ENCODE measurements around the gene AUTS2. TPM values are rescaled to one million over a fixed set of nuclear protein-coding genes. Genes with fewer than 3 reads are reported as not detected.

AUTS2 gene
- polyA plus RNA-seq, 3 donors, result 3.1 to 8.3 (median 7.9) TPM

DNA sequence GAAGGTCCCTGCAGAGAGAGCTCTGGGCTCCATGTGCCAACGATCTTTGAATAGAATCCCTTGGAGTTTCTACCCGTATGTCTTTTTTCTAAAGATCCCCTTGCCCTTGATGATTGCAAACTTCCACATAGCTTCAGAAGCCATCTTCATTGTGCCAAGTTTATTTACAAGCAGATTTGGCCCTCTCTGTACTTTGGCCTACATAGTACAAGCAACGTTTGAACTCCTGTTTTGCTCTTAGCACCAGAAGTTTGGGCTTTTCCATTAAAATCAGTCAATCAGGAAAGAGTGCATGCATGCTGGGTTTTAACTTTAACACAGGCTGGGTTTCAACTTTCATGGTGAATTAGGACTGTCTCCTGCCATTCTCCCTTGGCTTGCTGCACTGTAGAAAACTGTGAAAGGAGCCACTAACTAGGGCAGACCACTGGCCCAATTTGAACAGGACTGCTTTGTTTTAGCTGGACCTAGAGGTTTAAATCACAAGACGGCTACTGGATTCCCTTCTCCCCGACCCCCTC is 976.1 kb downstream of the AUTS2 start:
- 82 to 91% (median 90%) methylated on average over 5 of the region's 5 CpGs for WGBS, 3 donors
- H3K27ac ChIP-seq (ENCODE audit: low read depth, low read length), result no peak overlapping the region

DNA sequence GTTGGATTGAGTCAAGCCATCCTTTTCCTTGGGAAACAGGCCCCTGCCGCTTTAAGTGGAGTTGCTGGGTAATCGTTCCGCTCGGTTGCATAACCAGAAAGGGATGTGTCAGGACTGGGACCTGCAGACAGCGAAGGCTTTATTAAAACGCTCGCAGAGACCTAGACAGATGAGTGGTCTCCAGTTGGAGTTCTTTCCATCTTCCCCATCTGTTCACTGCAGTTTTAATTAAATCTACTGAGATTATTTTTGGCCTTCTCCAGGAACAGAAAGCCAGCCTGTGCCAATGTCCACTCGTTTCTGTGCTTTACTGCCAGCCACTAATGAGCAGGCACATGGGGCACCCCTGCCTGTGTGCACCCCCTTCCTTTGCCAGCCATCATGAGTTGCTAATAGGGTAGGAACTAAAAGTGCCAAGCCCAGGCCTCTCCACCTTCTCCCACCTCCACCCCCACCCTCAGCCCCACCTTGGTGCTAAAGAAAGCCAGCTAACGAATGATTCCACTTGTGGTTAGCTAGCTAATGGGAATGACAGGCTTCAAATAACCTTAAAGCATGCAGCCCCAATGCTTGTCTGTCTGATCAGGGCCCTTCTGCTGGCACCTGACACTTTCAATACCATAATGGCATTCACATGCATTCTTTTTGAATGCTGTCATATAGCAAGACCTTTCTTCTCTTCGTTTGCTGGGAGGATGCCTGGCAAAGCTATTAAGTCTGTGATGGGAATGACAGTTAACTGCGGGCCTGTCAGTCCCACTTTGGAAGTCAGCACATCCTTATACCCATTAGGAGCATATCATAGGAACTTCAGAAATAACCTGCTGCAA is 976.9 kb downstream of the AUTS2 start:
- H3K27ac ChIP-seq (ENCODE audit: low read depth, low read length), result no peak overlapping the region
- 72 to 82% (median 76%) methylated on average over 11 of the region's 11 CpGs for WGBS, 3 donors

DNA sequence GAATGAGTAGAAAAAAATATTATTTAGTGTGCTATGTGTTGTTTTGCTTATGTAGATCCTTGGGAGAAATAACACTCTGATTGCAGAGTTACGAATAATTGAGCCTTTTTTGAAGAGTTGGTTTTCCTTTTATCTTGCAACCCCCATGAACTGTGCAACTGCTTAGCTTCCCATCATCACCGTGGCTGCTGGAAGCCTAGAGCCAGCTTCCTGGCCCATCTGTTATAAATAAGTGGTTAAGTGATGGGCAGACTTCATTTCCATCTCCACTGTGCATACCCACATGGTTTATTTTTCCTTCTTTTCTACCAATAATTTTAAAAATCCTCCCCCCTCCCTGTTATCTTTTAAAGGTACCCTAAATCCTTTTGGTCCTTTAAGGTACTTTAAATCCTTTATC is 978.8 kb downstream of the AUTS2 start:
- no peak overlapping the region for H3K27ac ChIP-seq (ENCODE audit: low read depth, low read length)
- 44 to 96% (median 73%) methylated on average over 2 of the region's 2 CpGs for WGBS, 3 donors

- no peak overlapping the region for H3K27ac ChIP-seq (ENCODE audit: low read depth, low read length)
- 93 to 95% (median 93%) methylated on average over 3 of the region's 3 CpGs for WGBS, 3 donors
These were observed 979.9 kb downstream of the AUTS2 start for GRCh38 chr7:70578131-70578530.

GRCh38 chr7:70579397-70580097 is 981.3 kb downstream of the AUTS2 start:
- WGBS, 3 donors, result 81 to 88% (median 83%) methylated on average over 6 of the region's 6 CpGs
- no peak overlapping the region for H3K27ac ChIP-seq (ENCODE audit: low read depth, low read length)

GRCh38 chr7:70580161-70580560 is 981.9 kb downstream of the AUTS2 start:
- whole genome bisulfite sequencing, 3 donors, result 87 to 96% (median 88%) methylated on average over 6 of the region's 6 CpGs
- H3K27ac ChIP-seq (ENCODE audit: low read depth, low read length), result no peak overlapping the region

- WGBS, 3 donors, result 75 to 82% (median 79%) methylated on average over 18 of the region's 18 CpGs
- no peak overlapping the region for H3K27ac ChIP-seq (ENCODE audit: low read depth, low read length)
These were observed 984.9 kb downstream of the AUTS2 start for GRCh38 chr7:70582927-70583895.

DNA sequence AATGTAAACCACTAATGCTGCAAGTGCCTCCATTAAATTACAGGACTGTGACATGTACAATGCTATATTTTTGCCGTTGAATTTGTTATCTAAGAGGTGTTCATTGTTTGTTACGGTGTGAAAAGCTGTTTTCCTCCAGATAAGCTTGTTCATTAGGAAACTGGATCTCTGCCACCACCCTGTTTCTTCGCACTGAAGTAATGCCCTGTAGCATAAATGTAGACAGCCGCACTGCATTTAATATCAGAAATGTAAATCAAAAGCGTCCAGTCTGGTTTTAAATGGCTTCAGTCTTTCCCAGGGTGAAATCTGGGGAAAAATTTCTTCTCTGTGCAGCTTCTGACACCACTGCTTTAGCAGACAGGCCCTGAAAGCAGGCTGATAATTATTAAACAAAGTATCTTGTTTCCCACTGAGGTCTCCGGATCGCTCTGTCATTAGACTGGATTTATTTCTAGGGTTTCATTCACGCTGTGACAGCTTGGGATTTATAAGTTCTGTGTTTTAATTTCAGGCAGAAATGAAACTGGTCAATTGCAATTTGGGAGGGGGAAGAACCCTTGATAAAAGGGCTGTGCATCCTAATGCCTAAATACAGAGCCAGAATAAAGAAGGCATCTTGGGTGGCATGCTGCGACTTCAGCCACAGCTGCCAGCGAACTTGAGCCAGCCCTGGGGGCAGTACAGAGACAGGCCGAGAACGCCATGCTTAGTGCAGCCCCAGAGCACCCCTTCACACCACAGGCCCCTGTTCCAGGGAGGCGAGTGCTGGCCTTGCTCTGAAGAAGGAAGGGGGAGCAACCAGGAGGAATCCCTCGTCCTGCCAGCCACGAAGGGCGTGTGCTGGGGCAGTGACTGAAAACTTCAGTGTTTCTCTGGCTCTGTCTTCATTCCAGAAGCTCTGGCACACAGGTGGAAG is 985.9 kb downstream of the AUTS2 start:
- H3K27ac ChIP-seq (ENCODE audit: low read depth, low read length), result no peak overlapping the region
- WGBS, 3 donors, result 71 to 87% (median 85%) methylated on average over 16 of the region's 16 CpGs

DNA sequence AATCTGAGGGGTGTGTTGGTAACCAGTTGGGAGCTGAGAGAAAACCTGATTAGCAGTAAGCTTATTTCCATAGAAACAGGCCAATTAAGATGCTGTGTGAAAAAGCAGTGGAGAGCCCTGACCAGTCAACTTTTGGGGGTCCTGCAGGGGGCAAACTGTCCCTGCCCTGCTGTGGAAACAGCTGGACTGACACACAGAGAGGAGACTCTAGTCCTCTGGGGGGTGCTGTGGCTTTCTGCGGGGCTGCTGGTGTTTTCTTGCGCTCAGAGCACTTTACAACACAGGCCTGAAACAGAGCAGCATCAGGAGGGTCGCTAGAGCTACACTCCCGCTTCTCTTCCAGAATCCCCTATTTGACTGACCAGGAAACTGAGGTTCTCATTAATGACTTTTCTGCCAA is 986.8 kb downstream of the AUTS2 start:
- 67 to 98% (median 77%) methylated on average over 4 of the region's 4 CpGs for WGBS, 3 donors
- no peak overlapping the region for H3K27ac ChIP-seq (ENCODE audit: low read depth, low read length)

GRCh38 chr7:70586822-70587221 is 988.5 kb downstream of the AUTS2 start:
- 95 to 100% (median 97%) methylated on average over 1 of the region's 1 CpG for WGBS, 3 donors
- no peak overlapping the region for H3K27ac ChIP-seq (ENCODE audit: low read depth, low read length)

DNA sequence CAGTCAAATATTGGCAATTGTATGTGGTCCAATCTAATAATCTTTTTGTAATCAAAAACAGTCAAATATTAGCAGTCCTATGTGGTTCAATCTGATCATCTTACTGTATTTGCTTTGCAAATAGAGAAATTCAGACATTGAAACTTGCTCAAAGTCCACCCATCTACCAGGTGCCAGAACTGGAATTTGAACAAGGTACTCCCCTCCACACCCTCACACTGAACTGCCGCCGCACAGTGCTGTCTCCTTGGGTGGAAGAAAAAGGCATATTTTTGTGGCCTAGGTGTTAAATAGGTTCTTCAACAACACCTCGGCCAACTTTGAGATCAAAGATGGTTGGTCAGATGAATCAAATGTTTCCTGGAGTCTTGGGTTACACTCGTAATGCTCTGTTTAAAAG is 989.5 kb downstream of the AUTS2 start:
- WGBS, 3 donors, result 71 to 89% (median 89%) methylated on average over 4 of the region's 4 CpGs
- H3K27ac ChIP-seq (ENCODE audit: low read depth, low read length), result no peak overlapping the region

DNA sequence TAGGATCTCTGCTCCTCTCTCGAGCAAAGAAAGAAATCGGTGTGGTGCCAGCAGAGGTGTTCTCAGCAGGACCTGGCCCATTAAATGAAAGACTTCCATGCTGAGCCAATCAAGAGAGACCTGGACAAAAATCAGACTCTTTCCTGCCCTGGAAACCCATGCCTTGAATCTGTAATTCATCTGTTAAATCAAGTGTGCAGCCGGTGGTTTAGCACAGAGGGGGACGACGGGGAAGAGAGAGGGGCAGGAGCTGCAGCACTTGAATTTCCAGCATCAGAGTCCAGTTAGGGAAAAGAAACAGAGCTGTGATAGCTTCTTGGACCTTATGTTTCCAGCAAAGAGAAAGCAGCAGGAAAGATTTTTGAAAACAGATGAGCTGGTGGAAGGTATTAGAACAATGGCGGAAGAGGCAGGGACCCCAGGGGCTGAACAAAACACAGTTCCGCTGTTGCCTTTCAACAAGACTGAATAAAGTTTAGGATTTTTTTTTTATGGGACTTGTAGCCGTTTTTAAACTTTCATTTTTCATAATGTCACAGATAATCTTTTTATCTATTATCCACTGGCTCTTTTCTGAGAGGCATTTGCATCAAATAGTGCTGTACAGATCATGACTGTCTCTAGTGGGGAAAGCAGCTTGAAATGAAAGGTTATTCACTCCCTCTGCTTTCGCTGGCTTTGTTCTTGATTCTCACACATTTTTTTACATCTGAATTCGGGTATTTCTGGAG is 990.1 kb downstream of the AUTS2 start:
- H3K27ac ChIP-seq (ENCODE audit: low read depth, low read length), result no peak overlapping the region
- 86 to 90% (median 88%) methylated on average over 10 of the region's 10 CpGs for WGBS, 3 donors

- whole genome bisulfite sequencing, 3 donors, result 91 to 95% (median 94%) methylated on average over 7 of the region's 7 CpGs
These were observed 990.7 kb downstream of the AUTS2 start for GRCh38 chr7:70589010-70589409.

GRCh38 chr7:70589590-70589989 is 991.3 kb downstream of the AUTS2 start:
- no peak overlapping the region for H3K27ac ChIP-seq (ENCODE audit: low read depth, low read length)
- WGBS, 3 donors, result 84 to 92% (median 88%) methylated on average over 3 of the region's 3 CpGs

More at GRCh38 chr7:70589010-70589409, 990.7 kb downstream of the AUTS2 start:
- H3K27ac ChIP-seq (ENCODE audit: low read depth, low read length), result no peak overlapping the region

GRCh38 chr7:70590126-70590854 is 992.0 kb downstream of the AUTS2 start:
- H3K27ac ChIP-seq (ENCODE audit: low read depth, low read length), result no peak overlapping the region
- 80 to 94% (median 94%) methylated on average over 11 of the region's 11 CpGs for WGBS, 3 donors

DNA sequence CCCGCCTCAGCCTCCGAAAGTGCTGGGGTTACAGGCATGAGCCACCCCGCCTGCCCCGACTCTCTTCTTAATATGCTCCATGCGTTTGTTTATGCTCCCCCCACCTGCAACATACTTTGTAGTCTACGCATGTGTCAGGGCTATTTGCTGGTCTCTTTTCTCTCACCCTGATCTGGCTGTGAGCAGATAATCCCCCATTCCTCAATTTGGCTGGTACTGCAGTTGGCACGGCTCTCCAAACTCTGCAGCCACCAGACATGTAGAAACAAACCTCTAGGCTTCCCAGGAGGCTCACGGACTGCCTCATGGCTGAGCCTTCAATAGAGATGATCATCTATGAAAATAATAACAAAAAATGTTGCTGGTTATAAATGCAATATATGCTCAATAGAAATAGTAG is 993.4 kb downstream of the AUTS2 start:
- 95 to 96% (median 96%) methylated on average over 8 of the region's 8 CpGs for WGBS, 3 donors
- H3K27ac ChIP-seq (ENCODE audit: low read depth, low read length), result no peak overlapping the region
